GM12892 (cell line): ENCODE results near the gene ZKSCAN5.

Experiments
- POLR2A ChIP-seq: IDR thresholded peaks from 2 replicates; pipeline ENCODE4 v1.6.1; 2011; ENCODE audit warnings: low read depth, low read length, control low read depth
- POLR2AphosphoS5 ChIP-seq: IDR thresholded peaks from 2 replicates; pipeline ENCODE4 v1.6.1; 2011; ENCODE audit warnings: low read depth, low read length, control low read depth
- TAF1 ChIP-seq: IDR thresholded peaks from 2 replicates; pipeline ENCODE4 v1.6.1; 2011; ENCODE audit warnings: low read depth, mild to moderate bottlenecking, control low read depth, low read length, borderline replicate concordance

DNA sequence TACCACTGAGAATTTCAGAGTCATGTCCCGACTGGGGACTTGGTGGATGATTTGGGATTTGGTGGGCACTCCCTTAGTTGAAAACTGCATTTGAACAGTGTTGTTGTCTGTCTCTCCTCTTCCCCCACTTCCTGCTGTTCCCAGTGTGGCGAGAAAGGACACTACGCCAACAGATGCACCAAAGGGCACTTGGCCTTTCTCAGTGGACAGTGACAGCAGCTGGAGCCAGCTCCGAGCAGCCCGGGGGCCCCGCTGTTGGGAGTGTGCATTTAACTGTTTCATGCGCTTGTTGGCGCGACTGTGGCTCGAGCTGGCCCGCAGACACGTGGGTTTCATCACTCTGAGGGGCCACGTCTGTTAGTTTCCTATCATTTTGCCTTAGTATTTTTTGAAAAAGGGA, 48.2 kb upstream of the ZKSCAN5 start:
- TF ChIP-seq POLR2A (no peak), POLR2AphosphoS5 (no peak), TAF1 (no peak)
